HG03565 (cell line): ENCODE results near the gene LAMA2.

ENCODE experiments used
- ATAC-seq: cut with Tn5 transposase; IDR thresholded peaks from one replicate; pipeline ENCODE4 v1.9.1; 2021; ENCODE audit warnings: mild to moderate bottlenecking, moderate library complexity; ENCODE audit not compliant: unreplicated experiment

LAMA2 gene

DNA sequence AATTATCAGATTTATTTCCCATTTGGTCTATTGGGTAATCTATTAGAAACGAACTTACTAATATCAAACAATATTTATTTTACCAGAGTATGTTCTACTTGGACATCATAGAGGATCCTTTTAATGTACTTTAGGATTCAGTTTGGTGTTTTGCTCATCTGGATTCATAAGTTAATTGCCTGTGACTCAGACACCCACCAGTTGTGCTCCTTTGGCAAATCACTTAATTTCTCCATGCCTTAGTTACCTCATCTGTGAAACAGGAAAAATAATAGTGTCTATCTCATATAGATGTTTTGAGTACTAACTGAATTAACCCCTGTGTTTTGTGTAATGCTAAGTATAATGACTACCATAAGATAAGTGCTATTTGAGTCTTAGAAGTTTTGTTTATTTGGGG, 292.1 kb downstream of the LAMA2 start:
- ATAC-seq = no peak

DNA sequence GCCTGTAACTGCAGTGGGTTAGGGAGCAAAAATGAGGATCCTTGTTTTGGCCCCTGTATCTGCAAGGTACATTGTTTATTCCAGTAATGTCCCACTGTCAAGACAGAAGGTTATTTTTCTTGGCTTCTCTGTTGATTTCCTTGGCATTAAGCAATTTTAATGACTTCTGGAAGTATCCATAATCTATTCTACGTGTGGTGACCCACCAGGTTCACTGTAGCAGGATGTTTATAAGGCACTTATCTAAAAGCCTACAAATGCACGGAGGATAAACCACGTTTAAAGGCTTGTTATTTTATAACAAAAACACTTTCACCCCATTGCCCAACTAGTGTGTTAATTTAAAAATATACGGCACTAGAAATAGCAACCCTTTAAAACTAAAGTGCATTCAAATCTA, 294.9 kb downstream of the LAMA2 start:
- ATAC-seq = no peak

DNA sequence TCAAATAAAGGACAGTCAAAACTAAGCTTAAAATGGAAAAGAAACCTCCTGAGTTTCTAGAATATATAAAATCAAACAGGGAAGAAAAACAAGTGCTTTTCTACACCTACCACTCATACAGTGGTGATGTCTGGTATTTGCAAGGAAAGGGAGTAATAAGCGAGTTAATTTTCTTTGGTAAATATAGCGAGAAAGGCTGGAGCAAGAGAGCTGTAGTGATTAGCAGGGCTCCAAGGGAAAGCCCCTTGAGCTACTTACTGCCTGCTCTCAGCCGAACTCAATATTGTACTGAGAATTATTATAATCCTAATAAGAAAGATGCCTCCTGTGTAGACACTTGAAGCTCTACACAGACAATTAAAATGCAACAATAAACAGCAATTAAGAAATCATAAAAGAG, 296.3 kb downstream of the LAMA2 start:
- no peak for ATAC-seq

DNA sequence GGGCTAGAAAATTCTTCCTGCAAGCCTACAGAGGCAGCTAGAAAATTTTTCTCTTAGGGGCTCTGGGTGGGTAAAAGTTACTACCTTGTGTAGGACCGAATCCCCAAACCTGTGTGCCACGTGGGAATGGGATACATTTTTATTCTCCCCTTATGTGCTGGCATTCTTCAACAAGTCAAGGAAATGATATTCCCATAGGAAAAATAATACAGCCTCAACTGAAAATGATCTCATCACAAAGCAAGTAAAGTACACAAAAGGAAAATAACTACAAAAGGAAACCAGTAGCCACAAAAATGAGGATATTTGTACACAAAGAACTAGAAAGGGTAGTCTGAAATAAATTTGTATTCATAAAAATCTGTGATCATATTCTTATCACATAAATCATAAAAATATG, 298.1 kb downstream of the LAMA2 start:
- ATAC-seq = no peak

DNA sequence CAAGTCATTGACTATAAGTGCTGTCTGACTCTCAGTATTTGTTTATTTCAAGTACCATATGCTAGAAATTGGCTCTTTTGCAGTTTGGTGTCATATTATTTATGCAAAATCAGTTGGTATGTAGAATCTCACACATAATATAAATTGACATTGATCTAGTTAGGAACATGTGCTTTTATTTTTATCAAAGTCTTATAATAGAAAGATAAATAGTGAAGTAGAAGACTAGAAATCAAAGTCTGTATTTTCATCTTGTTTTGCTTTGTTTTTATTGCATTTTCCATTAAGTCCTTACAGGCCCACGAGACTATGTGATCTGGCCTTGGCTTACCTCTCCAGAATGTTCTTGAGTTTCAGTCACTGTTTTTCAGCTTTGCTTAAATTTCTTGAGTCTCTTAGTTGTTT, 300.3 kb downstream of the LAMA2 start:
- ATAC-seq = no peak

DNA sequence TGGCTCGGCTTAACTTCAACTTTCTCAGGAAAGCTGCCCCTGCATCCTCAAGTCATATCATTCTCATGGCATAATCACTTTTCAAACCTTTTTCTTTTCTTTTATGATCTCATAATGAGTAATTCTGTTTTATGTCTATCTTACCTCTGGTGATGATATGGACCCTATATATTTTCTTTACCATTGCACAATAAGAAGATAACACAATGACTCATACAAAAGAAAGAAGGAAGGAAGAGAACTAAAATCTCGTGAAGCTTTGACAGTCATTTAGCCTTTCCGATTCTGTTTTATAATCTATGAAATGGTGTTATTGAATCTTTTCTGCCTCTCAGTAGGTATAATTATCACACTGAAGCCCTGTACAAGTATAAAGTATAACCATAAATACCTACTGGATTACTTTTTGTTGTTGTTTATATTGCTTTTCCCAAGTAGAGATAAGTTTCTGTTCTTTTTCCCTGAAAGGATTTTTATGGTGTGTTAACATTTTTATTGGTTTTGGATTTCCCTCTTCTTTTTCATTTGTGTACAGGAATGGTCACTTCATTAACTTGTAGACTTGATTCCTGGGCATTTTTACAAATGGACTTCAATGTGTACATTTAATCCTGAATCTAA, 300.9 kb downstream of the LAMA2 start:
- no peak for ATAC-seq

DNA sequence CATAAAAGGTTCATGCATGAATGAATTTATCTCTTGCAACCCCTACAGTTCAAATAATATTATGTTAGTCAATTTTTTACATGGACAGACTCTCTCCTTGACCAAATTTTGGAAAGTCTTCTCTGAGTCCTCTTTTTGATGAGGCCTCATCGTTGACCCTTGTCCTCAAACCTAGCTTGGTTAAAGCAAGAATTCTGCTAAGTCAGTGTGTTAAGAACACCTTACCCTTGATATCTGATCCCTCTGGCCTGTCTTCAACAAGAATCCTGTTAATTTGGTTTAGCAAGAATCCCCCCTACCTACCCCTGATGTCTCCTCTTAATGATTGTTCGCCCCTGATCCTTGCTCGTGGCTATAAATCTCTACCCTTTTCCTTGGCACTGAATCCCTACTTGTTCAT, 301.4 kb downstream of the LAMA2 start:
- ATAC-seq = no peak

DNA sequence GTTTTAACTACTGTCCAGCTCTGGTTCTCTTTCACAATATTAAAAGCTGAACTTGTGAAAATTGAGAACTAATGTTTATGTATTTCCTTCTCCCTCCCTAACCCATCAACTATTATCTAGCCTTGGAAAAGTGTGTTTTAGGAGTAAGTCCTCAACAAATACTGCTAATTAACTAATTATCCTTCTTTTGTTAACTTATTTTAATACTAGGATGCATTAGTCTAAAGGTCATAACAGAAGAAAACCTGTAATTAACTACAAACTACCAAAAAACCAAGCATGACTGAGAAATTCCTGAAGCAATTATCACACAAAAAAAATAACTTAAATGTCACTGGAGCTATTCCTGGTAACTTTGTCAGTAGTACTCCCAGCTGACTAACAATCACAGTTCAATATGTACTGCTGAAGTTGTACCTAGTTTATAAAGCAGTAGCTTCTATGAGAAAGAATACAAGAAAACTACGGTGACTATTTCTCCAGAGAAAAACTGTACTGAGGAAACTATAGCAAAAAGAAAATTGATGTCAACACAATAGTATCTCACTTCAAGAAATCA, 301.9 kb downstream of the LAMA2 start:
- no peak for ATAC-seq

DNA sequence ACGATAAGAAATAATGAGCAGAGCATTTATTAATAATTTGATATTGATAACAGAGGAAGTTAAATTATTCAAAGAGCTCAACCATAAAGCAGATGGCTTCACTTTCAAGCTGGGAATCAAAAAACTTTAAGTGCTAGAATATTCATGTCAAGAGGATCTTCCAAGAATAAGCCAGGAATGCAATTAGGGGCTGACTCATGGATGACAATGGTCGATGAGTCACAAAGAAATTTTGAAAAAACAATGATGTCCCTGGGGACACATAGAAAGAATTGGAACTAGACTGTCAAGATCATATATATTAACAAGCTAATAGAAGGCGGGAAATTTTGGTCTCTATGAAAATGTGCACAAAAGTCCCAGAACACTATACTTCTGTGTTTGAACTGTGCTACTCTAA, 304.1 kb downstream of the LAMA2 start:
- no peak for ATAC-seq

DNA sequence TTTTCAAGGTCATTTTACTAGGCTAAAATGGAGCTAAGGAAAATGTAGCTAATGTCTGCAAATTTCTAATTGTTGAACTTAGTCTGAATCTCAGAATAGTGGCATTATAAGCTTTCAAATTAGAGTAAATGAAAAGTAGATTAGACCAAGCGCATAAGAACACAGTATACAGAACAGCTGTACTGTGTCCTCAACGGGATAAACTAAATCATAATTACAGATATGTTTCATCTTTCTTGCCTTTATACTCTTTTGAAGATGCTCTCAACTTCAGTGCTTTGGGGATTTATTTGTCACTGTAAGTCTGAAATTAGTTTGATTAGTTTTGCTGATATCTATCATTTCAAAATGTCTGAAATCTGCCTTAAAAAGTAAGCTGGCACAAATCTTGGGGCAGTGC, 305.4 kb downstream of the LAMA2 start:
- no peak for ATAC-seq

DNA sequence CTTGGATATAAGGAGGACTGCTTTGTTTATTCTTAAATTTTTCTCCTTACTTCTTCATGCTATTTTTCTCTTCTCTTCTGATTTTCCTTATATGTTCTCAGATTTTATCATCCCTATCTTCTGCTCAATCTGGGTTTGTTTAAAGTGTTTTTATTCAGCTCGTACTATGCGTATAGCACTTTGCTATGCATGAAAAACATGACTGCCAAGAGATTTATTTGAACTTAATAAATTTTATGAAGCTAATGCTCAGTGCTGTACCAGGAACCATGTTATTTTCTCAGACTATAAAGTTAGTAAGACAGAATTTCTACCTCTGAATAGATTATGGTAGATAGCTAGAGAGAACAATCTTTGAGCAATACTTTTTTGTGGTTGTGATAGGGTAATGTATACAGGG, 305.9 kb downstream of the LAMA2 start:
- ATAC-seq = no peak

DNA sequence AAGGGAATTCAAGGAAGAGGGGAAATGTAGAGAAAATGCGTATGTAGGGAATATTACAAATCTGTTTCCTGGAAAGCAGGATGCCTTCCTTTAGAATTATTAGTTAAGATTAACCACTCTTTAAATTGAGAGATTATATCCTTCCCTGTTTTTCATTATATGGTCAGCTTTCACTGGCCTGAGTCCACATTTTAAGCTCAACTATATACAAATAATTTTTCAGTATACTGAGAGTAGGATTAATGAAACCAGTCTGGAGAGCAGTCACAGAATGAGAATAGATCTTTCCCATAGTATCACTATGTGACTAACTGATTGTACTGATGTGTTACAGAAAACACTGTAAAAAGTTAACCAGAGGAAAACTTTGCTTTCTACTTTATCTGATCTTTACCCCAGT, 306.3 kb downstream of the LAMA2 start:
- no peak for ATAC-seq

DNA sequence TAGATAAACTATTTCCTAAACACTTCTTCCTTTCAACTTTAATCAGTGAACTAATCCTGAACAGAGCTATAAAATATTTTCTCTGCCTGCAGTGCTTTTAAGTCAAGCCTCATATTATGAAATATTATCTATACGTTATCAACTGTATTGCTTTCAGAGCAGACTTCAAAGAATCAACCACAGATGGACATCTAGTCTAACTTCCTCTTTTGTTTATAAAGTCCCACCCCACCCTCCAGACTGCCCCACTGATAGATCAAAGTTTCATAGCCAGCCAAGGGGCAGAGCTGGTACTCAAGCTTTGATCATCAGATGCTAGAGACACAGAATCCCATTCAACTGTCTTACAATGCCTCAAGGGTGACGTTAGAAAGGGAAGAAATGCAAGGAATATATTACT, 308.3 kb downstream of the LAMA2 start:
- ATAC-seq = no peak

DNA sequence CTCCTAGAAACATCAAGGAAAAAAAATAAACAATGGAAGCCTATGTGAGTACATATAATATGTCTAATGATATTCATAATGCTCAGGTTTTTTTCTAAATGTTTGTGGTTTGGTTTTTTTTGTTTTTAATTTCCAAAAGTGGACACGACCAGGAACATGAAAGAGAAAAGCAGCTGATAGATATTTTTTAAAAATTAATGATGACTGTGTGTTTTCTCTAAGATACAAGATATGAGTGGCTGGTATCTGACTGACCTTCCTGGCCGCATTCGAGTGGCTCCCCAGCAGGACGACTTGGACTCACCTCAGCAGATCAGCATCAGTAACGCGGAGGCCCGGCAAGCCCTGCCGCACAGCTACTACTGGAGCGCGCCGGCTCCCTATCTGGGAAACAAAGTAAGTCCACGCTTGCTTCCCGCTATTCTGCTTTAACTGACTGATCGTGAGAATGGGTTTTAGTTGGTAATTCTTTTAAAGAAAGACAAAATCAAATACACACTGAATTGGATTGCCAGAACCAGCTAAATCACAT, 309.6 kb downstream of the LAMA2 start:
- ATAC-seq = no peak

DNA sequence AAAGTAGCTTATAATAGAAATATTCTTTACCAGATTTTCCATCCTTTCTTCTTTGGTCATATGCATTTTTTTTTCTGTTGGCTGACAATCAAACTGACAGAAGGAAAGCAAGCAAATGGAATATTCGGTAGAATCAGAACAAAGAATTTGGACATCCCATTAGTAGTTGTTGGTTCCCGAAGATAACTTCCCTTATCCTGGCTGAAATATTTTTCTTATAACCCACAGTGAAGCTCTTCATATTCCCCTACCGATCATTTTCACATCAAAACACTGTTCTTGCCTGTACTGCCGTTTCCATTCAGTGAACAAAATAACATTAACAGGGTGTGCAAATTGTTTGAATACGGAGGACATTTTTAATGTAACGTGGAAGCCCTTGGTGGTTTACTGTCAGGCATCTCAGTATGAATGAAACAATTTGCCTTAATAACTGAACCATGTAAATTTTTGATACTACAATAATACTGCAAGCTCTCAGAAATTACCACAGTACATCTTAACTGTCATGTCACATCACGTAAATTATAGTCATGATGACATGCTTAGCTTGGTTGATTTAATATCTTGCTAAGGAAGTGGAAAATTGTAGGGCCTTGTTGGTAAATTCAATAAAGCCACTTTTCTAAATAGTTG, 311.5 kb downstream of the LAMA2 start:
- ATAC-seq = no peak

DNA sequence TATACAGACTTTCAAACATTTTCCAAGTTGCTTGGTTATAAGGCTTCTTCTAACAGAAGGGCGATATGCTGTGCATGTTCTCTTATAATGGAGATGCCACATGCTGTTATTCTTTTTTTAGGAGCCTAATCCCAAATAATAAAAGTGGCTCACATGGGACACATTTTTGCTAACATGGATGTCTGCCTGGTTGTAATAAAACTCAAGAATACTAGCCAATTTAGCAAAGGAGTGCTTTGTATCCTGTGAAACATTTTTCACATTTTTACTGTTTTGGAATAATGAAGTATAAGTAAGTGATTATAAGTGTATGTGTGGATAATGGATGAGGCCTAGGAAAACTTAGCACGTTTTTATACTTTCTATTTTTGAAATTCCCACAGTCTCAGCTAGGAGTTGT, 312.2 kb downstream of the LAMA2 start:
- no peak for ATAC-seq

DNA sequence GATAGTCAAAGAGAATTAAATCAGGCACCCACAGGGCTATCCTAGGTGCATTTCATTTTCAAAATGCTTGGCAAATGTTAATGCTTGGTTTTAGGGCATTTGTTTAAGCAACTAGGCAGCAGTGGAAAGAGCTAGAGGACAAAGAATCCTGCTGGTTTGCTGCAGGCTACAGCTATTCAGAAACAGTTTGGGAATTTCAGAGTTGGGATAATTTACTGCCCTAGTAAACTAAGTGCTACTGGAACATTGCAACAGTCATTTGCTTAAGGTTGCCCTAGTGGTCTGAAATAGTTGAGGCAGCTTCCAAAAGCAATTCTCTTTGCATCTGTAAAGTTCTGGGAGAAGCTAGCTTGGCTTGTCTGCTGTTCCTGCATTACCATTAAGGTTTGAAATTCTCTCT, 312.7 kb downstream of the LAMA2 start:
- ATAC-seq = no peak

DNA sequence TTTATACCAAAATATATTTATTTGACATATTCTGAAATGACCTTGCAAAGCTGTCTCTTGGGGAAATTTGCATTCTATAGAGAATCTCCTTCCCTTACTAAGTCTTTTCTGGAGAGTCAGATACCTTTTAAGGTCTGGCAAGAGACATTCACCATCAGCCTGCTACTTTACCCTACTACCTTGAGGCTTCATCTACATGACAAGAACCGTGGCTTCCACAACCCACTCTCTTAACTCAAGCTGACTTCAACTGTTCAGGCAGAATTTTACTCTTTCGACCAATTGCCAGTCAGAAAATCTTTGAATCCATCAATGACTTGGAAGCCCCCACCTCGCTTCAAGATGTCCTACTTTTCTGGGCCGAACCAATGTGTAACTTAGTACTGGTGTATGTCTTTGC, 314.2 kb downstream of the LAMA2 start:
- no peak for ATAC-seq

DNA sequence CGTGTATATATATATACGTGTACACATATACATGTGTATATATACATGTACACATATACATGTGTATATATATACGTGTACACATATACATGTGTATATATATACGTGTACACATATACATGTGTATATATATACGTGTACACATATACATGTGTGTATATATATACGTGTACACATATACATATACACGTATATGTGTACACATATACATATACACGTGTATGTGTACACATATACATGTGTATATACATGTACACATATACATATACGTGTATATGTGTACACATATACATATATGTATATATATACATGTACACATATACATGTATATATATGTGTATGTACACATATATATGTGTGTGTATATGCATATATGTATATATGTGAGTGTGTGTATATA, 317.2 kb downstream of the LAMA2 start:
- ATAC-seq = no peak

DNA sequence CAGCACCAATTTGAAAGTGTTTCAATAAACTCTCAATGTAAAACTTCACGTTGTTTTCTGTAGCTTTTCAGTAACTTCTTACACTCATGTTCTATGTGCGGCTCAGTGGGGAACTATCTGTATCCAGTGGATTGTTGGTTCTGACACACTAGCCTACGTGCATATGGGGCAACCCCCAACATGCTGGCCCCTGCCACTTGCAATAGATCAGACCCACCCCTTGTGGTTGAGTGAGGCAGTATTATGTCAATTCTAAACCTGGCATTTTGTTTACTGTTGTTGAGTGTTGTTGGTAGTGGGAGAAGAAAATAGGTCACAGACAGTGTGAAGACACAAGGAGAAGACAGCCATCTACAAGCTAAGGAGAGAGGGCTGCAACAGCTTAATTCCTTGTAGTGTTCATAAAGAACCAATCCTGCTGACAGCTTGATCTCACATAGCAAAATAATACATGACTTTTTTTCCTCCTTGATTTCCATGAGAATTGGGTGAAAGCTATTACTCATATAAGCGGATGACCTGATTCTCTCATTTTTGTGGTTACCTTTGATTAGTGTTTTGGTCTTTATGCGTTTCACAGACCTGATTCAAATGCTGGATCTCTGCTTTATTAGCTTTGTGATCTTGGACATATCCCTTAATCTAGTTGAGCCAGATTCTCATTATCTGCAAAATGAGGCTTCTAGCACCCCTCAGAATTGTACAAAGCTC, 320.4 kb downstream of the LAMA2 start:
- no peak for ATAC-seq

DNA sequence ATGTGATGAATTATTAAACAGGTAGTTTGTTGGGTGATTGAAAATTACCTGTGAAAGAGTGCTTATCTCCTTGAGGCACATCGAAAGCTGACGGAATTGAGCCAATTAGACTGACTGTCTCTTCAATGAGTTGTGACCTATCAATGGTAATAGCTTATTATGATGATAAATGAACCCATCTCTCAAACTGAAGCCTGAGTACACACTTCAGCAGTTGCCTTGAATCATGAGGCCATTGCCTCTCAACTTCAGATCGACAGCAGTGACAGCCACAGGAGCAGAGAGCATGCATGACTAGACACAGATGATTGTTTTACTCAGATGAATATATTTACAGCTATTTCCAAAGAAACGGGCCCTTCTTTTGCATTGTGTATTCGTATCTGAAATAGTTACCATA, 323.9 kb downstream of the LAMA2 start:
- ATAC-seq = no peak

DNA sequence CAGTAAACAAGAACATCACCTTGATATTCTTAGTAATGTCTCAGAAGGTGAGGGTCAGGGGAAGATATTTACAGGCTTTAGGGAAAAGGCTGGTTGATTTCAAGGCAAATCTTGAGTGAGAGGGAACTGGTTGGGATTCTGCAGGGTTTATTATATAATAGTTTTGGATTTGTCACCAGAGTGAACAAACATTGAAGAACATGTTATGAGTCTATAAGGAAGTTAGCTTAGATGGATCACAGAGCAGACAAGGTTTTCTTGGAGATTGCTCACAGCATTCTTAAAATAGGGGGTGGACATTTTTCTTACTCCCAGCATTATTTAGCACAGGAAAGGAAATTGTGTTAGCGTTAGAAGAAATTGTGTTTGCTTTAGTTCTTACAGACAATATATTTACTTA, 324.9 kb downstream of the LAMA2 start:
- no peak for ATAC-seq
